HCT116 (cell line): ENCODE data around the gene PDLIM5. TPM values are rescaled to one million over a fixed set of nuclear protein-coding genes. Genes with fewer than 3 reads are reported as not detected.

ENCODE experiments used
- ATAC-seq: fragments of 200-7000 bp; cut with Tn5 transposase; 2 replicates; pipeline ENCODE4 v1.9.1; 2020; ENCODE audit warnings: mild to moderate bottlenecking, moderate library complexity
- BruUV-seq: library from RNA; stranded (reverse); fragments of 400-500 nt; replicated peaks from 2 replicates; lab custom pipeline; 2021; lab: Mats Ljungman, UMichigan
- CTCF ChIA-PET: fragments of 300-600 bp; sonication (Branson Sonifier 250); formaldehyde crosslinking; loops from one replicate; lab custom pipeline; 2021; ENCODE audit warnings: antibody characterized with exemption; lab: Charles Lee
- POLR2A ChIA-PET: fragments of 300-600, 350-600 bp; sonication (Branson Sonifier 250); formaldehyde crosslinking; loops from one replicate; lab custom pipeline; 2021; ENCODE audit warnings: antibody characterized with exemption; lab: Charles Lee
- RAD21 ChIA-PET, 2 experiments: fragments of 300-600 bp; sonication (Branson Sonifier 250); formaldehyde crosslinking; loops; one replicate each; lab custom pipeline; 2023; ENCODE audit warnings: low total read pairs in 2 of 2; ENCODE audit not compliant: uncharacterized antibody in 2 of 2, unreplicated experiment in 2 of 2, low non-redundant PET in 1 of 2; lab: Charles Lee
- DNase-seq: peaks from one replicate; pipeline ENCODE4 v3.0.0-alpha.2; 2010; ENCODE audit warnings: low read depth, low spot score
- H2AFZ ChIP-seq: fragments of 200-600 bp; shearing (Covaris generic), sonication (generic); 2 replicates; pipeline ENCODE4 v1.6.1; 2017; ENCODE audit warnings: low read depth, mixed run types, mixed read lengths, antibody characterized with exemption, low read length; ENCODE audit not compliant: poor library complexity, severe bottlenecking
- H3K27ac ChIP-seq: 2 replicates; pipeline ENCODE4 v1.5.1; 2012; ENCODE audit warnings: low read depth, low read length
- H3K27me3 ChIP-seq: fragments of 200-600 bp; sonication (generic); 2 replicates; pipeline ENCODE4 v1.6.1; 2016; ENCODE audit warnings: mixed run types, low read length, mixed read lengths; ENCODE audit not compliant: insufficient read depth
- H3K36me3 ChIP-seq, 2 experiments: fragments of 200-500 bp in 1 of 2; fragments of 200-600 bp in 1 of 2; sonication (Bioruptor generic) in 1 of 2; sonication (generic) in 1 of 2; 2 replicates each; pipeline versions ENCODE4 v1.5.1 to v1.6.1; 2014 to 2016; ENCODE audit warnings: low read length in 2 of 2, inconsistent platforms in 1 of 2, mixed read lengths in 1 of 2, mixed run types in 1 of 2; ENCODE audit not compliant: insufficient read depth in 2 of 2, control insufficient read depth in 1 of 2
- H3K4me1 ChIP-seq, 2 experiments: fragments of 200-600 bp in 1 of 2; sonication (generic) in 1 of 2; 2 replicates each; pipeline versions ENCODE4 v1.5.1 to v1.6.1; 2012 to 2017; ENCODE audit warnings: low read length in 2 of 2, inconsistent platforms in 1 of 2, mild to moderate bottlenecking in 1 of 2, mixed read lengths in 1 of 2, mixed run types in 1 of 2, moderate library complexity in 1 of 2; ENCODE audit not compliant: insufficient read depth in 2 of 2, control insufficient read depth in 1 of 2
- H3K4me2 ChIP-seq: fragments of 200-600 bp; sonication (generic); 2 replicates; pipeline ENCODE4 v1.6.1; 2017; ENCODE audit warnings: mixed run types, low read length, mixed read lengths
- H3K4me3 ChIP-seq, 2 experiments: fragments of 200-600 bp in 1 of 2; sonication (generic) in 1 of 2; replicated peaks in 1 of 2; 2 replicates each; pipeline ENCODE4 v1.5.1; 2011 to 2016; ENCODE audit warnings: low read length in 2 of 2, control low read depth in 1 of 2, low read depth in 1 of 2, mild to moderate bottlenecking in 1 of 2, mixed read lengths in 1 of 2, mixed run types in 1 of 2
- H3K79me2 ChIP-seq: fragments of 200-600 bp; sonication (generic); 2 replicates; pipeline ENCODE4 v1.6.1; 2017; ENCODE audit warnings: mild to moderate bottlenecking, mixed run types, low read length, moderate library complexity, mixed read lengths; ENCODE audit not compliant: insufficient read depth
- H3K9ac ChIP-seq: fragments of 200-600 bp; sonication (generic); 2 replicates; pipeline ENCODE4 v1.6.1; 2016; ENCODE audit warnings: low read length, mixed read lengths
- H3K9me2 ChIP-seq: fragments of 200-600 bp; sonication (generic), shearing (Covaris generic); 2 replicates; pipeline ENCODE4 v1.6.1; 2017; ENCODE audit warnings: mixed run types, mild to moderate bottlenecking, moderate library complexity; ENCODE audit not compliant: insufficient read depth
- H3K9me3 ChIP-seq, 2 experiments: fragments of 200-500 bp in 1 of 2; fragments of 200-600 bp in 1 of 2; sonication (Bioruptor generic) in 1 of 2; sonication (generic) in 1 of 2; 2 replicates each; pipeline ENCODE4 v1.6.1; 2014 to 2017; ENCODE audit warnings: low read length in 2 of 2, mixed read lengths in 2 of 2, inconsistent platforms in 1 of 2, low read depth in 1 of 2, mild to moderate bottlenecking in 1 of 2, mixed run types in 1 of 2, moderate library complexity in 1 of 2; ENCODE audit not compliant: control insufficient read depth in 1 of 2, insufficient read depth in 1 of 2
- H4K20me1 ChIP-seq: fragments of 200-600 bp; sonication (generic), shearing (Covaris generic); 2 replicates; pipeline ENCODE4 v1.6.1; 2017; ENCODE audit warnings: mixed run types, mild to moderate bottlenecking, moderate library complexity; ENCODE audit not compliant: insufficient read depth
- CEBPB ChIP-seq: IDR thresholded peaks from 2 replicates; pipeline ENCODE4 v1.6.1; 2012; ENCODE audit warnings: low read depth
- ELF1 ChIP-seq: IDR thresholded peaks from 2 replicates; pipeline ENCODE4 v1.6.1; 2012; ENCODE audit warnings: low read depth, borderline replicate concordance
- FOSL1 ChIP-seq: IDR thresholded peaks from 2 replicates; pipeline ENCODE4 v1.6.1; 2012; ENCODE audit warnings: low read depth
- JUND ChIP-seq: IDR thresholded peaks from 2 replicates; pipeline ENCODE4 v1.6.1; 2012
- POLR2A ChIP-seq: IDR thresholded peaks from 2 replicates; pipeline ENCODE4 v1.7.0; 2011; ENCODE audit warnings: borderline replicate concordance; ENCODE audit not compliant: insufficient read depth, insufficient read length; ENCODE audit errors: extremely low read depth
- RAD21 ChIP-seq: IDR thresholded peaks from 2 replicates; pipeline ENCODE4 v1.6.1; 2012; ENCODE audit warnings: low read depth, mild to moderate bottlenecking
- SIN3A ChIP-seq: IDR thresholded peaks from 2 replicates; pipeline ENCODE4 v1.6.1; 2012; ENCODE audit warnings: low read depth
- SP1 ChIP-seq: IDR thresholded peaks from 2 replicates; pipeline ENCODE4 v1.6.1; 2012; ENCODE audit warnings: low read depth
- SRF ChIP-seq: IDR thresholded peaks from 2 replicates; pipeline ENCODE4 v1.6.1; 2012; ENCODE audit warnings: low read depth
- intact Hi-C: fragments of 100-400 bp; cut with micrococcal nuclease; formaldehyde crosslinking; loops from 2 replicates; pipeline ENCODE4 v1.10.0; 2022
- total RNA-seq: library from RNA; stranded (reverse); gene quantifications from one replicate; pipeline ENCODE4 v1.2.1, GENCODE V29; 2021; ENCODE audit not compliant: unreplicated experiment
- TF ChIP-seq, protein P1 (sequence below), 3 experiments: fragments of 200-600 bp in 1 of 3; sonication (generic) in 1 of 3; IDR thresholded peaks in 2 of 3; conservative IDR thresholded peaks in 1 of 3; 2 replicates each; pipeline ENCODE4 v1.5.1; 2012 to 2017; ENCODE audit warnings: low read depth in 2 of 3, low read length in 2 of 3, antibody characterized with exemption in 1 of 3, borderline replicate concordance in 1 of 3, control low read depth in 1 of 3, mild to moderate bottlenecking in 1 of 3, mixed read lengths in 1 of 3, mixed run types in 1 of 3, moderate library complexity in 1 of 3; ENCODE audit not compliant: insufficient read depth in 1 of 3

The PDLIM5 gene
- total RNA-seq, 1 experiment from 2014 or later = 130 TPM

DNA sequence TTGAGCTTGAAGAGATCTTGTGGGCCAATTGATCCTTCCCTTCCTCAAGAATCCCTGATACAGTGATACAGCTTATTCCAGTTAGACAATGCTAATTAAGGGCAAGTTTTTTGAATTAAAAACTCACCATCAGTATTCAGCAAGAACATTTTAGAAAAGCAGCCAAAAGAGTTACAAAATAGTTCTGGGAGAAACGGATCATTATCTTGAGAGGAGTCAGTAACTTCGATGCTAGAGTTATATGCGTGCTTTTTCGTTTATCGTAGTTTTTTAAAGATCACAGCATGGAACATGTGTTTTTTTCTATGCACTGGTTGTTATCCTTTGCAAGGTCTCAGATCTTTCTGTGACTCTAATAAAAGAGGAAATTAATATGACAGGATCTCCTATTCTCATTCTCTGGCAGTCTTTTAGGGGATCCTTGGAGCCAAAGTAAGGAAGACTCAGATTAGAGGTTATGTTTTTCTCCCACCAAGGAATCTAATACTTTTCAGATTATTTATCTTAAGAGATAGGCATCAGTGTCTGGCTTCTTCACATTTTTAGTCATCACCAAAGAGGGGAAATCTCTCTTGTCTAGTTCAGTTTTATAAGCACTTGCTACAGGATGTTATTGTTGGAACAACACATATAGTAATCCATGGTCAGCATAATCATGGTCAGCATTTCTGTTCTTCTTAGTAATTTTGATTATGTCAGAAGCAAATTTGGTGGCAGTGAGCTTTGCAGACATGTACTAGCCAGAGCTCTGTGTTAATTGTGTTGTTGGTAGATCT, 109.7 kb downstream of the PDLIM5 start:
- no peak overlapping the region for H3K4me2 ChIP-seq
- no peak for ATAC-seq
- no peaks in the 10 kb centered on the region; the same call in 1 of the 2 replicates for H3K9me2 ChIP-seq
- TF ChIP-seq POLR2A (no peak), RAD21 (no peak), SIN3A (no peak), FOSL1 (no peak), SP1 (no peak), JUND (no peak), ELF1 (no peak), SRF (no peak), CEBPB (no peak)
- TF ChIP-seq, protein P1, sequence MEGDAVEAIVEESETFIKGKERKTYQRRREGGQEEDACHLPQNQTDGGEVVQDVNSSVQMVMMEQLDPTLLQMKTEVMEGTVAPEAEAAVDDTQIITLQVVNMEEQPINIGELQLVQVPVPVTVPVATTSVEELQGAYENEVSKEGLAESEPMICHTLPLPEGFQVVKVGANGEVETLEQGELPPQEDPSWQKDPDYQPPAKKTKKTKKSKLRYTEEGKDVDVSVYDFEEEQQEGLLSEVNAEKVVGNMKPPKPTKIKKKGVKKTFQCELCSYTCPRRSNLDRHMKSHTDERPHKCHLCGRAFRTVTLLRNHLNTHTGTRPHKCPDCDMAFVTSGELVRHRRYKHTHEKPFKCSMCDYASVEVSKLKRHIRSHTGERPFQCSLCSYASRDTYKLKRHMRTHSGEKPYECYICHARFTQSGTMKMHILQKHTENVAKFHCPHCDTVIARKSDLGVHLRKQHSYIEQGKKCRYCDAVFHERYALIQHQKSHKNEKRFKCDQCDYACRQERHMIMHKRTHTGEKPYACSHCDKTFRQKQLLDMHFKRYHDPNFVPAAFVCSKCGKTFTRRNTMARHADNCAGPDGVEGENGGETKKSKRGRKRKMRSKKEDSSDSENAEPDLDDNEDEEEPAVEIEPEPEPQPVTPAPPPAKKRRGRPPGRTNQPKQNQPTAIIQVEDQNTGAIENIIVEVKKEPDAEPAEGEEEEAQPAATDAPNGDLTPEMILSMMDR (IDR thresholded peaks at IDR 0.05 in 2 of 3, conservative IDR thresholded peaks at IDR 0.05 in 1 of 3; ENCODE audit: borderline replicate concordance in 1 of 3, insufficient read depth in 1 of 3, low read depth in 2 of 3, low read length in 2 of 3) = no peak
- TF ChIP-seq, all 23 proteins: peak for 0
- POLR2A ChIA-PET = no interaction called here
- Histone ChIP-seq H3K4me3 (no peak overlapping the region), H3K27ac (no peak overlapping the region; the same call in 1 of the 2 replicates), H3K79me2 (peaks cover 22% of the 10 kb centered on the region), H3K9me3 (no peaks in the 10 kb centered on the region), H4K20me1 (no peaks in the 10 kb centered on the region; the same call in 1 of the 2 replicates), H2AFZ (no peak overlapping the region), H3K9ac (no peak overlapping the region), H3K36me3 (no peaks in the 10 kb centered on the region), H3K4me1 (peaks cover 35 to 40% of the 10 kb centered on the region in 2 experiments; a peak in 3 of 4 replicates), H3K27me3 (no peaks in the 10 kb centered on the region)
- no peak for DNase-seq
- RAD21 ChIA-PET = no interaction called here
- BruUV-seq = no TSS peak
- CTCF ChIA-PET = no interaction called here
- intact Hi-C loops = no loop called here
